Activated CD4-positive, CD25-positive, alpha-beta regulatory T cell treated with anti-CD3 and anti-CD28 coated beads, Interleukin-2, amount 50 U/mL, for 72 hours (primary cell): ENCODE results near the gene HEPHL1.

Experiments used
- DNase-seq: peaks from one replicate; pipeline ENCODE4 v3.0.0; 2021

Gene HEPHL1

DNA sequence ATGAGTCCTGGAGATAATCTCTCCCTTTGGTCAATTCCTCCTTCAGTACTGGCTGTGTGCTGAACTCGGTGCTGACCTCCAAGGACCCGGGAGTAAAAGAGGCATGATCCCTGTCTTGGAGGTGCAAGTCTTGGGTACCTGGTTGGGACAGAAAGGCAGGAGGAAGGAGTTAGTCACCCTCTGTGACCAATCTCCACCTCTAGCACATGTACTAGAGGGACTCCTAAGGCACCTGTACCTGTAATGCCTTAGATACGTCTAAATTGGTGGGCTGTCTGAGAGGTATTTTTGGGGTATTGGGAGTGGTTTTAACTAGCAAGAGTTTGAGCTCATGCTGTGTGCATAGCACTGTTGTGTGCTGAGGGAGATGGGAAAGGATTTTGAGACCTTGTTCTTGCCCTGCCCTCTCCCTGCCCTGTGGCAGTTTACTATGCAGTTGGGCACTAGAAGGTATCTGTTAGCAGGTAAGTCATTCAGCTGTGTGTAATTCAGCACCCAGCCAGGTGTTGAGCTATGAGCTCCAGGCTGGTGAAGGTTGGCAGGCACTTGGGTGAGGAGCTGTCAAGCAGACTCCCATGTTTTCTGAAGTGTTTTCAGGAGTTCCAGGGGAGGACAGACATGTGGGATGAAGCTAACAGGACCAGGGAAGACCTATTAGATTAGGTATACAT lies 110.0 kb downstream of the HEPHL1 start:
- no peak for DNase-seq

DNA sequence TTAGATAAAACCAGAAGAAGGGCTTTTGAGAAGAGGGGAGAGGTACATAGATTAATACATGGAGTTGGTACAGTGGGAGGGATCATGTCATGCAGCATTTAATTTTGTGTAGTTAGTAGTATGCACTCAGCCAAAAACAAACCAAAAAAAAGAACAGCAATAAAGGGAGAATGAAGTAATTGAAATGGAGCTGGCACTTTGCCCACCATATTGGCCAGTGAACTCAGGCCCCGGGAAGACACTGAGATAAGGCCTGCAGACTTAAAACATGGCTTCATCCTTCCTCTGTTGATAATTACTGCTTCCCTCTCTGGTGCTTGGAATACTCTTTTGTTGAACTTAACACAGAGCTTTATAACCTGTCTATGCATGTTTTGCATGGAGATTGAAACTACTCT lies 110.6 kb downstream of the HEPHL1 start:
- no peak for DNase-seq

DNA sequence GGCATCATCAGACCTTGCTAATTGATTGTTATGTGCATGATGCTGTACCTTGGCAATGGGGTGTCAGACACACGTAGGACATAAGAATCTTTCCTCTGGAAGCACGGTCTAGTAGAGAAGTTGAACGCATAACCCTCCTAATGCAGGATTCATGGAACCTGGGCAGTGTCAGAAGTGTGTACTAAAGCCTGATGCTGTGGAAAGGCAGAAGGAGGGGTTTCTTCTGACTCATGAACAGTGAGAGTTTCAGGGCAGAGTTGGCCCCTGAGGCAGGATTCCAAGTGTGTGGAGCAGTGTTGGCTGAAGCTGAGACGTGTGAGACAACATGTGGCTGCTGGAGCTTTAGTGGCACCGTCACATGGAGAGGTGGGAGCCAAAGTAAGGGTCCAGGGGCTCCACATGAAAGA lies 111.0 kb downstream of the HEPHL1 start:
- DNase-seq, result no peak

DNA sequence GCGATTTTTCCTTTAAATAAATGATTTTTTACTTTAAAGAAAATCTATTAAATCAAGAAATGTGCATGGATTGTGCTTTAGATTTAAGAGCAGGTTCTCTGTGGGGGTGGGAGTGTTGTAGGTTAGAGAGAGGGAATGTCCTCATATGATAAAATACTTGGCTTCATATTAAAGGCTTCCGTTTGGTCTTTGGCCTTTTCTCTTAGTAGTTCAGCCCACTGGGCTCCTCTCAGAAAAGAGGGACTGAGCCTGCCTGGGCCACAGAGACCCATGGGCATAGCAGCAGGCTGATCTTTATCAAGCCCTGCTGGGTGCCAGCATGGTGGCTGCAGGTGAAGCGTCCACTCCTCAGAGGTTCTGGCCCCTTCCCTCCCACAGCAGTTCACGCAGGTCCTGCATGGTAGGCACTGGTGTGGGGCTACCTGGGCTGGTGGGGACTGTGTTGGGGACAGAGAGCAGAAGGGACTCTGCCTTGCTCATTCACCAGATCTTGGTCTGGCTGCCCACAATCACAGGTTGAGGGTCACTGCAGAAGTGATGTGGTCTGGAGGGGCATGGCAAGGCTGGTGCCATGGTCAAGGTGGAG lies 111.8 kb downstream of the HEPHL1 start:
- no peak for DNase-seq

DNA sequence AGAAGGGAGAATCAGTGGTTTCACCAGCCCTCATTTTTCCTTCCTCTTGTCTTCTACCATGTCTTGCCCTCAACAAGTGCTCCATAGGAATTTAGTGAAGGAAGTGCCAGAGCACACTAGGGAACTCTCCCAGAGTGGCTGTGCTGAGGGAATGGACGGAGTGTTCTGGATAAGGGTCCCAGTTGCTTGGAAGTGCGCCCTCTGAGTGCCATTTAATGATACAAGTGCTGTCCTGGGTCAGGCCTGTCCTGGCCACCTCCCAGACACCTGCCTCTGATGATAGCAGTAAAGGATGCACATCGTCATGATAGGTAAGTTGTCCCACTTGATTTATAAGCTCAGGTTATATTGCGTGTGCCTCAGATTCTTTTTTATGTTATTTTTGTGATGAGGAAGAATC lies 112.6 kb downstream of the HEPHL1 start:
- DNase-seq, result no peak

DNA sequence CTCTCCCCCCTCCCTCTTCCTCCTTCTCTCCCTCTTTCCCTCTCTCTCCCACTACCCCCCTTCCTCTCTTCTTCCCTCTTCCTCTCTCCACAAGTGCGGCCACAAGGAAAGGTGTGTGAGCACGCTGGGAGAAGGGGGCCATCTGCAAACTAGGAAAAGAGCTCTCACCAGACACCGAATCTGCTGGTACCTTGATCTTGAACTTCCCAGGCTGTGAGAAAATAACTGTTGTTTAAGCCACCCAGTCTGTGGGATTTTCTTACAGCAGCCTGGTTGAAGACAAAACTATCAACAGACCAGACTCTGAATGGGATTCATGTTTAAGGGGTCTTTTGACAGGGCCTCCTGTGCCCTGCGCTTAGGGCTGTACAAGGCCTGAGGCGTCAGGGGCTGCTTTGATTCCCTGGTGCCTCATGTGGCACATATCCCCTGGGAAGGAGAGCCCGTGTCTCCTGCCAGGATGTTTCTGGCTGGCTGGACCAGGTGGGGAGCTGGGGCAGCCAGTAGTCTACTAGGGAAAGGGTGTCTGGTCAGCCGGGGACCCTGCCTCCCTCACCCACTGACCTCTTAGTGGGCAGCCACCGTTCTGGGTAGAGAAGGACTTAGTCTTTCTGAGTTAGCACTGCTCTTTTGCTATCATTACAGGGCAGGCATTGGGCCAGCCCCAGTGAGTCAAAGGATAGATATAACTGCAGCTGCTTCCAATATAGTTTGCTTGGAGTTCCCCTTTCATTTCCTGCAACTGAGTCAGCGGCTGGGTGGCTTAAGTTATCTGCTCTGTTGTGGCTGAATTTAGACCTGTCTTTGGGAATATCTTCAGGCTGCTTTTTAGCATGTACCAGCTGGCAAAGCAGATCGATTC lies 113.7 kb downstream of the HEPHL1 start:
- DNase-seq, result no peak

DNA sequence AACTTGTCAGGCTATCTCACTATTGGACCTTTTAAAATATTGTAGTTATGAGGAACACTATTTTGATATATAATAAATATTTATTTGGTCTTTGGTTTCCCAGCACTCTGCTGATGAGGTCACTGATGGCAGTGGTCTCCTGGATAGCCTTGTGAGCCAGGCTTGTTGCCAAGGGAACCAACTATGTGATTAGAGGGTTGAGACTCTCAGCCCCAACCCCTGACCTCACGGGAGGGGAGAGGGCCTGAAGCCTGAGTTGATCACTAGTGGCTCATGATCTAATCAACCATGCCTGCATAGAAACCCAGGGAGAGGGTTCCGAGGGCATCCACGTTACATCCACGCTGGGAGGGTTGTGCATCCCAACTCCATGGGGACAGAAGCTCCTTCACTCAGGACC lies 118.3 kb downstream of the HEPHL1 start:
- no peak for DNase-seq

DNA sequence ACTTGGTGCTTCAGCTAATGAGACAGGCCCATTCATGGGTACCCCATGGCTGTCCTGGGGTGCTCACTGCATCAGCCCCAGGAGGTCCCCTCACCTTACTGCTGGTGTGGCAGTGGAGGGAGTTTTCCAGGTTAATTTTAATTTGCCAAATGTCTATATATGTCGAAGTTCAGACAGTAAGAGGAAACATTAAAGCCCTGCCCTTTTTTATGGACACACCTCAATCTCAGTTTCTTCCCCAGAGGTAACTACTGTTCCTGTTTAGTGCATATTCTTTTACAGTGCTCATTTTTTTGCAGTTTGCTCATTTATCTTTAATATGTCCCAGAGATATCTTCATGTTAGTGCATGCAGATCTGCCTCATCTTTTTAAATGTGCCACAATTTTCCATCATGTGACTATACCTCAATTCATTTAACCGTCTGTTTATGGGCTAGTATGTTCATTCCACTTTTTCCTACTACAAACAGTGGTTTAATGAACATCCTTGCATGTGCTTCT lies 119.1 kb downstream of the HEPHL1 start:
- DNase-seq, result no peak

DNA sequence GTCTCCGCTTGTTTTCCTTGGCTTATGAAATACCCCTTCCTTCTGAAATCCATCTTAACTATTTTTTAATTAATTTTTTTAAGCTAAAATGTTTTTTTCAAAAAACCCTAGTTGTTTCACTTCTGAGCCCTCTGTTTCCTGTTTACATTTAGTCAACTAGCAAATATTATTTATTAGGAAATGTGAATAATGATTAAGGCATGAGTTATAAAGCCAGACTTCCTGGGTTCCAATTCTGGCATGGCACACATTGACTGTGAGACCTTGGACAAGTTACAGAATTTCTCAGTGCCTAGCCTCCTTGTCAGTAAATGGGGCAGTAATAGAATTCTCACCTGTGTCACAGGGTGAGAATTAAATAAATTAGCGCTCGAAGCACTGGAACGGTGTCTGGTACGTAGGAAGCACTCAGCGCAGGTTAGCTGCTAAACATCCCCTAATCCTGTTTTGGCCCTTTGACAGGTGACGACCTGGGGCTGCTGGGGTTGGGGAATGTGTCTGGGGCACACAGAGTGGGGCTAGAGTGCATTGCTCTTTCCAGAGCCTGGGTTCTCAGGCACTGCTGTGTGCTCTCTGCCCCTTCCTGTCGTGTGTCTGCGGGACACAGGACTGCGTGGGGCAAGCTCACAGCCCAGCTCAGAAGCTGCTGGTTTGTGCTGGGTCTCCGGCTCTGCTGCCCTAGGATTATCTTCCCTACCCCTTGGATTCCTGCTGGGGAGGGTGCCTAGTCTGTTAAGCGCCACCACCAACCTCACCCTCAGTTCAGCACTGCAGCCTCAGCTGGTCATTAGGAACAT lies 120.6 kb downstream of the HEPHL1 start:
- DNase-seq, result no peak

DNA sequence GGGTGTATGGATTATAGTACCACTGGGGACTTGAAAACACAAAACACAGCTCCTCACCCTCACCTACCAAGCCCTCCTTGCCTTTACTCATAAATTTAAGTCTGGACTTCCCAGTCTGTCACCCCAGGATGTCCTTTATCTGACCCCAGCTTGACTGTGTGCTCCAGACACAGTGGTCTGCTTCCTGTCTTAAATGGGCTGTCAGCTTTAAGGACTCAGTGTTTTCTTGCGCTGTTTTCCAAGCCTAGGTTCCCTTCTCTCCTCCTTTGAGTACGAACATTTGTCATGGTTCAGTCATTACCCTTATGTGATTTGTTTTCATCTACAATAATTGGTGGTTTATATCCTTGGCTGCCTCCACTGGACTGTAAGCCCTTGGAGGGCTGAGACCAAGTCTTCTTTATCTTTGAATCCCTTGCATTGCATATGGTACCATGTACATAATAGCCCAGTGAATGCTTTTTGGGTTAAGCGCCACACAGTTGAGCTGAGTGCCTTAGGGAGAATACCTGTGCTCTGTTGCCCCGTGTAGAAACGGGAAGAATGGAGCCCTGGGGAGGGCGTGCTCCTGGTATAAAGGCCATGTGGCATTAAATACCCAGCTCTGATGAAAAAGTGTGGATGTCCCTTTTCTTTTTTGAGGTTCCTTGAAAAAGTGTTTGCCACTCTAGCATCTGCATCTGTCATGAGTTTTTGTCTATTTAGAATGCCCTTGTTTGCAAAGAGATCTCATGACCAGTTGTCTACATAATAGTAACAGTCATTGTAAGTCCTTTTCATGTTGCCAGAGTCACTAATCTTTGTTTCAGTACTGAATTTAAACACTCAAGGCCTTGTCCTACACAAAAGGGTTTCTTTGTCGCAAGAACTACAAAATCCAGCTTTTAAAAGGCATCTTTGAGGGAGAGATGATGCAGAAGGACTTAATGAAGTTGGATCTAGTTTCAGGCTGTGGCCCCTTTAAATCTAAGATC lies 121.4 kb downstream of the HEPHL1 start:
- no peak for DNase-seq

DNA sequence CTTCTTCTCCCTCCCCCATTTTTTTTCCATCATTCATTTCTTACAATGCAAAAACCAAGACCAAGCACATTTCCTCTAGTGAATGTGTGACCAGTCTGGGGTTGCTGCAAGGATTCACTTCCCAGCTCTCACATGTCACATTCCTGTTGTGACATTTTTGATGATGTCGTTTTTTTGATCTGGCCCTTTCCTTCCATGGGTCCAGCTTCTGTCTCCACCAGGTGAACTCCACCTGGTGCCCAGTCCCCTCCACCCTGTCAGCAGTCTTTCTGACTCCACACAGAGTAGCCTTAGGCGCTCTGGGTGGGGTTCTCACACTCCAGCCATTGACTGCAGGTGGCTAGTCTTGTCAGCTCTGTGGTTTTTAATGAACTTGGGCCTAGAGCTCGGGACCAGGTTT lies 123.1 kb downstream of the HEPHL1 start:
- DNase-seq, result no peak

DNA sequence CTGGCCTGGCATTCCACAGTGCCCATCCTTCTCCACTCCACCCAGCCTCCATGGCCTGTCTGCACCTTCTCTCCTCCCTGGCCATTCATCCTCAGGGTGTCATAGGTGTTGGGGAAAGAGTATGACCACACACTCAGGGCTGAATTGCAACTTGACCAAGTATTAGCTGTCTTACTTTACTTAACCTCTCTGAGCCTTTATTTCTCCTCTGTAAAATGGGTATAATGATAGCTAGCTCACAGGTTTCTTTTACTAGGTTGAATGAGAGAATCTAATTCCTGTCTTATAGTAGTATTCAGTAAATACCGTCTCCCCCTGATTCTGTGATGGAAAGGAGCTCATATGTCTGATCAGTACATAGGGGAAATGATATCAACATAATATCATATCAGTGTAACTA lies 123.5 kb downstream of the HEPHL1 start:
- DNase-seq, result no peak

DNA sequence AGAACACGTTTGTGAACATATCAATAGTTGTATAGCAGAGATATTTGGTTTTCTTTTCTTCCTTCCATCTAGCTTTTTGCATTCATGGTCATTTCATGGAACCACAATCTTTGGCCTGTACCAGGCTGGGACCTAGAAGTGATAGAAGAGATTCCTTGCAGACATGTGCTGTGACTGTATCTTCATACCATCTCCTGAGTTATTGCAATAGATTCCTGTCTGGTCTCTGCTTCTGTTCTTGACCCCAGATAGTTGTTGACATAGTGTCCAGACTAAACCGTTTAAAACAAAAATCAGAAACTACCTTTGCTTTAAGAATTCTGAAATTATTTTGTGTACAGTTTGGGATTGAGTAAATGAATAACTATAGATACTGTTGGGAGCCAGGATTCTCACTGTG lies 124.3 kb downstream of the HEPHL1 start:
- DNase-seq, result no peak

DNA sequence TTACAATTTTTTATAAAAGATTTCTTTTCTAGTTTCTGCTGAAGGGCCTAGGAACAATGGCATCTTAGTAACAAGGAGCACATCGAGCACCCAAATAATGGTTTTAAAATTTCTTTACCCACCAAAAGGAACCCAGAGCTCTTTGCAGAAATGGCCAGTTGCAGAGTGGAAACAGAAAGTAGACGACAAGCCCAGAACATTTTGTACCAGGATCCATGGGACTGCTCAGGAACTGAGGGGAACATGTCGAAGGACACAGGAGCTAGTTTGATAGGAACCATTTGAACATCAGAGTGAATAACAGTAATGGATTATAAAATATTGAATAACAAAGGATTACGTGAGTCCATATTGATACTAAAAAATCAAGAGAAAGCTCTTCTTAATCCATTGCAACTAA lies 124.8 kb downstream of the HEPHL1 start:
- DNase-seq, result no peak

DNA sequence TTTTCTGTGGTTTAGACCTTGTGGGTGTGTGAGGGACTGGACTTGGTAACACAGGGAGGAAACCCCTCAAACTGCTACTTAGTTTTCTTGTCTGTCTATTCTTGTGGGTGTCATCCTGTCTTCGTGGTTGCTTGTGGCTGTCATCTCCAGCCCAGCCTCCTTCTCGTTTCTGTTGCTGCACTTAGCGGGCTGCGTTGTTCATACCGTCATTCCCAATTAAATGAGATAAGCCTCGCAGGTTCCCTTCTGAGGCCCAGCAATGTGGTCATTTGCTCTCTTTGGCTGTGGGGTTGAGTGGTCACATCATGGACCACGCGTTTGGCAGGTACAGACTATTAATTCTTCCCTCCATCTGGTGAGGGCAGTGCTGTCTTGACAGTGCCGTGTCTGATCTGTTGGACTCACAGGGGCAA lies 126.3 kb downstream of the HEPHL1 start:
- DNase-seq, result no peak

DNA sequence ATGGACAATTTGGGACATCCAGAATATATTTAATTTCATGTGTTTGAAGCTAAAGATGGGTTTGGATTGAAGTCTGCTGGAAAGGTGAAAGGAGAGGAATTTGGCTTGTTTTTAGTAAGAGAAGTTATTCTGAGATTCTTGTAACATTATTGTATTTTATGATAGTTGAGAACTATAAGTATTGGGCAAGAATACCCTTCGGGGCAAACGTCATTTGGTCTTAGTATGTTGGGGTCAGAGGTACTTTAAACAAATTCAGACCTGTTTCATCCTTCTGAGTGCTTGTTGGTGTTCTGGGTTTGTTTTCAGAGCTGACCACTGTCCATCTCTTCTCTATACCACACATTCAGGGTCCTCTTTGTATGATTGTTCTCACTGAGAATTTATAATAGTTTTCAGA lies 127.0 kb downstream of the HEPHL1 start:
- DNase-seq, result no peak

DNA sequence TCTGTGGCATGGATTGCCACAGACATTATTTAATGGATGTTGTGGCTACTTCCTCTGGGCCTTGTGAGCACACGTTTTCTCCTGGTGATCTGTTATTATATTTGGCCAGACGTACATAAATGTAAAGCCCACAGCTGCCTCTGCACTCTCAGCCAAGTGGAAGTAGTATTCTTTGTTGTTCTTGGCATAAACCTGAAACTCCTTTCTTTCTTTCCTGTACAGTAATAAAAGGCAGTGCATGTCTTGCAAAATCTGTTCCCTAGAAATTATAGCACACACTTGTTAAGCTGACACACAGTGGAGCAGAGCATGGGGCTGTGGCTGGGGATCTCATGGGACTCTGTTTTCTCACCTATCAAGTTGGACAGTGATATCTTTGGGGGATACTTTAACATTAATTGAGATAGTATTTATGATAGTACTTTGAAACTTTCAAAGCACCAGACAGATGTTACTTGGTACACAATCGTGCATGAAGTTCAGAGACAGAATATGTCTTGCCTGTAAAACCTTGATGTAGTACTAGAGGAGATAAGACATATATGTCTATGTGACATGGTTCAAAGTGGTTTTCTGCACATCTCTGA lies 128.4 kb downstream of the HEPHL1 start:
- no peak for DNase-seq

DNA sequence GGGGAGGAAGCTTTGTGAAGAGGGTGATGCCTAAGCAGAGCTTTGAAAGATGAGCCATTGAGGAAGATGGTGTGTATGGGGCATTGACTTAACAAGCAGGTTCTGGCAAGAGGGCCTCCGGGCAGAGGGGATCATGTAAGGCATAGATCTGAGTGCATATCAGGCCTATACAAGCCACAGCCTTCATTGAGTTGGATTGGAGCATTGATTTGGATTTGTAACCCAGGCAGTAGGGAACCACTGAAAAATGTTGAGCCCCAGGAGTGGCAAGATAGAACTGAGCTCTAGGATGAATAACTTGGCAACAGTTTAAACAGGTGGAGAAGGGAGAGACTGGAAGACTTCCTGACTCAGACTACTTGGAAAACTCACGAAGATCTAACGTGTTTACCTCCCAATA lies 128.9 kb downstream of the HEPHL1 start:
- no peak for DNase-seq

DNA sequence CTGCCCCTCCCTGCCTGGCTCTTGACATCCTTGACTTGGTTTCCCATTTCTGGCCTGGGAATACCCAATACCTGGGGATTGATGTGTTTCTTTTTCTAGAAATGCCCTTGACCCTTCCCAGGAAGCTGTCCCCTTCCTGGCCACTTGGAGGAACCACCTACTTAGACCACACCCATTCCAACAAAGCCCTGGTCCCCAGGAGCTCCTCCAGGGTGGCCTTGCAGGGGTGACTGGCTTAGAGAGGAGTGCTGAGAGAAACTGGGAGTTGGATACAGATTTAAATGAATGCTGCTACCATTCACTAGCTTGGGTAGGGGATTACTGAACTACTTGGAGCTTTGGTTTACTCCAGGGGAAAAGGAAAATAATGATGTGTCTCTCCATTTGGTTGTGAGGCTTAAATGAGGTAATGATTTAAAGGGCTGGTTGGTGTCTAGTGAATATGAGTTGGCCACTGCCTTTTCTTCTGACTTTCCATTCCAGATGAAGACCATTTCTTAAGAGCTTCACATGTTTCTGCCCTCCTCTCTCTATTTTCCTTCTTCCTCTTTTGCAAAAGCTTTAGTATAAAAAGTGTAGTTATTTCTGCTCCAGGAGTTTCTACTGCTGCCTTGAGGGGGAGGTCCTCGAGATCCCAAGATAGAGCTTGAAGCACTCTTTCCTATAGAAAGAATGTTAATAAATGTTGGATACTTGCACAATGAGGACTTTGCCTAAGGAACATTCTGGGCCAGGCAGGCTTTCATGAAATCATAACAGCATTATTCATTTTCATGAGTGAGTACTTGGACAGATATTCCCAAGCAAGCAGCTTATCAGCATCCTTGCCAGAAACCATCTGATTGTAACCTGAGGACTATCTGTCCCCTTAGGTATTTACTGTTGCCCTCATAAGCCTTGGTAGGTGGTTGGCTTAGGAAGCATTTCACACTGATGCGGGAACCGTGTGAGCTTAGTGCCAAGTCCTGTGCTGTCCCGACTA lies 129.8 kb downstream of the HEPHL1 start:
- no peak for DNase-seq
